Fibroblast of skin of left quadriceps (primary cell): ENCODE measurements around the gene RRP1B.

Source experiments
- DNase-seq, 2 experiments: peaks; one replicate each; pipeline ENCODE4 v3.0.0-alpha.2; 2013; ENCODE audit warnings: low read depth in 2 of 2

Gene RRP1B

DNA sequence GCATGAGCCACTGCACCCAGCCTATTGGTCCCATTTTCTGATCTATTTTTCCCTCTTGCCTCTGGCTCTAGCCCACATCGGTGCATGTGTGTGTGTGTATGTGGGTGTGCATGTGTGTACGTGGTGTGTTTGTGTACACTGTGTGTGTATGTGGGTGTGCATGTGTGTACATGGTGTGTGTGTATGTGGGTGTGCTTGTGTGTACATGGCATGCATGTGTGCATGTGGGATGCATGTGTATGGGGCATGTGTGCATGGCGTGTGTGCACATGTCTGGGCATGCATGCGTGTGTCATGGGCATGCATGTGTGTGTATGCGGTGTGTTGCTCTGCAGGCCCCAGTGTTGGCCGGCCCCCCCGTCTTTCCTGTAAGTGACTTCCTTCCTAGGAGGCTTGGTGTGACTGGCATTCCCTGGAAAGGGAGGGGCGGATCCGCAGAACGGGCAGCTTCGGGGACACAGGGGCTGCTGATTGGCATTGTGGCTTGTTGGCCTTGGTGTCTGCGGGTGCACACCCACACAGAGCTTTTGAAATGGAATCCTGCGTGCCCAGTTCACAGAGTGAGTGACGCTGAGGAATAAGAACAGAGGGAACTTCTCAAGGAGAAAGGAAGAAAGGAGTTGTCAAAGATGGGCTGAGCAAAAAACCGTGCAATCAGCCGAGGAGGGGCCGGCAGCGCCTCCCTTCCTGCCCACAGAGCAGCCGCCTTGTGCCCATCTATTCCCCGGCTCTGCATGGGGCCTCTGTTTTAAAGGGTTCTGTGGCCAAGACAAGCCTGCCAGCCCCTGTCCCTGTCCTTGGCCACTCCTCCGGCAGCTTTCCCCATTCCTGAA, 67.5 kb downstream of the RRP1B start:
- no peak for DNase-seq

DNA sequence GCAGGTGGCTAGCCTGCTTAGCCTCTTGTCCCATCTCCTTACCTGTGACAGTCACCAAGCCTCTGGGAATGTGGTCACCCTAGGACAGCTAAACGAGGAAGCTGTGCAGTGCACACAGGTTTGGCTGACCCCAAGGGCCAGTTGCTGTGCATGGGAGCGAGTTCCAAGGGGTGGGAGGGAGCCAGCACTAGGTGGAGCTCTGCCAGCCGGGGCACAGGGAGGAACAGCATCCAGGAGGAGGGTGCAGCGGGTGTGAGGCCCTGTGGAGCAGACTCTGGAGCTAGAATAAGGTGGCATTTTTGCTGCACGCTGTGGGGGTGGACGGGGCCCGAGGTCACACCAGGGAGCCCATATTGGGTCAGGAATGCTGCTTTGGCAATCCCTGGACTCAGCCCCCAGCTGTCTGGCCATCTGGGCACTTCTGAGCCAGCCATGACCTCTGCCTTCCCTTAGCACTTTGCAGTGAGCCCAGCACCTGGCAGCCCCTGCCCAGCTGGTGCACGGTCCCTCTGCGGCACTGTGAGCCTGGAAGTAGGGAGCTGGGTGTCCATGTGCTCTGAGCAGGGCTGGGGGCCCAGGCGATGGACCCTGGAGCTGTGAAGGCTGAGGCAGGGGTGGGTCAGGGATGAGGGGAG, 68.3 kb downstream of the RRP1B start:
- no peak for DNase-seq

DNA sequence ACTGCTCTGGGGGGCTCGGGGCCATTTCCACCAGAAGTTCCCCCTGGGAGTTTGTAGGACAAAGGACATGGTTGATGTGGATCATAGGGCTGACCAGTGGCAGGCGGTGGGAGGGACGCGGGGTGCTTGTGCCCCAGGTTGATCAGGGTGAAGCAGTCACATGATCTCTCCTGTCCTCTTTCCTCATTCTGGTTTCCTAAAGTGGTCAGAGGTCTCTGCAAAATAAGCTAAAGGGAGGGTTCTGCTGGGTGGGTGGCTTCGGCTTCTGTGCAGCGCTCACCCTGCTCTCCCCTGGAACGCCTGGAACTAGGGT, 68.8 kb downstream of the RRP1B start:
- DNase-seq: no peak

DNA sequence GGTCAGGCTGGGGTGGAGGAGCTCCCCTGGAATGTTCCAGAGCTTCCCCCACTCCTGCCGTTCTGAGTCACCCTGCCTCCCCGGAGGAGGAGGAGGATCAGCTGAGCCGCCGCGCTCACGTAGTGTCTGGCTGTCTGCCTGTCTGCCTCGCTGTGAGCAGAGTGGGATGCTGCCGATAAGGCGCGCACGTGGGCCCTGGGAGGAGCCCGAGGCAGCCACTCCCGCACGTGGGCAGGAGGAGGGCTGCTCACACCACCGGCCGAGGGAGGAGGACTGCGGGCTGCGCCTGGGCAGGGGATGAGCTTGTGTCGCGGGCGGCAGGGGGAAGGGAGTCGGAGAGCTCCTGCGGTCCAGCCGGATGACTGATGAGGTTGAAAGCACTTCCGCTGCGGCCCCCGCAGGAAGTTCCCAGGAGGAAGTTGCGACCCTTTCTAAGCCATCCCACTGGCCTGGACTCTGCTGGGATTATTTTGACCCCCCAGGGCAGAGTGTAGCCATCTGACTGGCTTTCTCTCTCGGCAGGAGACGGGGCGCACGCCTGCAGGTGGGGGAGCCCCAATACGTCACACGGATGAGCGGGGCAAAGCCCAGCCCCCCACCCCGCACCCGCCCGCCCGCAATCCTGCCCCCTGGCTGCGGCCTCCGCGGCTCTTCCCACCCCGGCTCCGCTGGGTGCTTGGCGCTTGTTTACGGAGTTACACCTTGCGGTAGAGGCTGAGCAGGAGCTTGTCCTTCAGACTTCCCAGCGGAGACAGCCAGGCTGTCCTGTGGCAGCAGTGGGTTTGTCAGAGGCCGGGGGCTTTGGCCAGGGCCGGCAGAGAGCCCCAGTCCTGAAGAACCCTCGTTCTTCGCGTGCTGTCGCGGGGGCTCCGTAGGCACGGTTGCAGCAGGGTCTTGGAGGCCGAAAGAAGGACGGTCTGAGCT, 69.4 kb downstream of the RRP1B start:
- peak; percentile 93 to 95 for DNase-seq

DNA sequence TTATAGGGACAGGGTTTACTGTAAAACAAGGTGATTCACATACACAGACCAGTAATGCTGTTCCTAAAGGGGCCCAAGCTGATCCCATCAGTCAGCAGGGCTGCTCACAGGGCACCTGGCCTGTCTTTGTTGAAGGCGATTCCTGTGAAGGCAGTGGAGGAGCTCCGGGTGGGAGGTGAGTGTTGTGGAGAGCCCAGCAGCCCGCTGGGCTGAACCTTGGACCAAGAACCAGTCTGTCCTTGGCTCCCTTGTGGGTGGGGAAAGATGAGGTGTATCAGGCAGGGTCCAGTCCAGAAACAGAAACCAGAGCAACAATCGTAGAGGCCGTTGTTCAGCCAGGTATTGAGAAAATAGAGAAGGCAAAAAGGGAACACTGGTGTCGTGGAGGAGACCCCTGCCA, 72.1 kb downstream of the RRP1B start:
- DNase-seq: no peak

DNA sequence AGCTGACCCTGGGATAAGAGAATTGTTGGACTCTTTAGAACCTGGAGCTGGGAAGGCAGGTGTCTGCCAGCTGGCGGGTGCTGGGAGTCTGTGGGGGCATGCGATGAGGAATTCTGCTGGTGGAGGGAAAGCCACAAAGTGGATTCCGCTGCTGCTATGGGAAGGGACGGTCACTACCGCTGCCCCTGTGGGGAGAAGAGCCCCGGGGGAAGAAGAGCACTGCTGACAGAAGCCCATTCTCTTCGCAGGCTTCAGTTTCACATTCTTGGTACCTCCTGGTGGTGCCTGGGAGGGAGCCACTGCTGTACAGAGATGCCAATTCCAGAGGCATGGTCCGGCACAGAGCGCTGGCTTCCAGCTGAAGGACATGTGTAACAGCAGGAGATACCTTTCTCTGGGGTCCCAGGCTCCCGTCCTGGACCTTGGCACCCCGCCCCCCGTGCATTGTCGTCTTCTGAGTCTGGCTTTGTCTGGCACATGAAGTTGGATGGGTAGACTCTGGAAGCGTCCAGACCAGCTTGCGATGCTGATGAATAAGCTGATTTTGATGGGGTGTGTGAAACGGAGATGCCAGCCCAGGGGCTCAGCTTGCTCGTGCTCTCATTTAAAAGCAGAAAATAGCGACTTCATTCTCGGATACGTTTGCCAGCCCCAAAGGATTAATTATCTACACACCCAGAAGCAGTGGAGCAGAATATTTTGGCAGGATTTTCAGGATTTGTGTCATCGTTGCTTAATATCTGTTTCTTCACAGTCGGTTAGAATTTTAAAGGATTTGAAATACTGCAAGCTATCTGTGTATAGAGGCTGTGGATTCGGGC, 72.7 kb downstream of the RRP1B start:
- no peak for DNase-seq

DNA sequence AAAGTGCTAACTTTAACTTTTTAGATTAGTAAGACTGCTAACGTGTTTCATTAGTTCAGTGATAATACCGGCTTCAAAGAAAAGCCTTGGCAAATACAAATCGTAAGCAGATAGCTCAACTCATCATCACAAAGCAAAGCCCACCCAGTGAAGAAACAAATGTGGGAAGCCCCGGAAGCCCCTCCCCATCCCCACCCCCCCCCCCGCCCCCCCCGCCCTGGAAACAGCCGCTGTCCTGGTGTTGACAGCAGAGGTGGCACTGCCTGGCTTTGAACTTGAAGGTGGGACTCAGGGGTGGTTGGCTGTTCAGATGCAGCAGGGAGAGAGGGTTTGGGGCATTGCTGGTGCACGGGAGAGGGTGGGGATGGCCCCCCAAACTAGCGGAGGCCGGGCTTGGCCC, 73.7 kb downstream of the RRP1B start:
- DNase-seq: no peak

DNA sequence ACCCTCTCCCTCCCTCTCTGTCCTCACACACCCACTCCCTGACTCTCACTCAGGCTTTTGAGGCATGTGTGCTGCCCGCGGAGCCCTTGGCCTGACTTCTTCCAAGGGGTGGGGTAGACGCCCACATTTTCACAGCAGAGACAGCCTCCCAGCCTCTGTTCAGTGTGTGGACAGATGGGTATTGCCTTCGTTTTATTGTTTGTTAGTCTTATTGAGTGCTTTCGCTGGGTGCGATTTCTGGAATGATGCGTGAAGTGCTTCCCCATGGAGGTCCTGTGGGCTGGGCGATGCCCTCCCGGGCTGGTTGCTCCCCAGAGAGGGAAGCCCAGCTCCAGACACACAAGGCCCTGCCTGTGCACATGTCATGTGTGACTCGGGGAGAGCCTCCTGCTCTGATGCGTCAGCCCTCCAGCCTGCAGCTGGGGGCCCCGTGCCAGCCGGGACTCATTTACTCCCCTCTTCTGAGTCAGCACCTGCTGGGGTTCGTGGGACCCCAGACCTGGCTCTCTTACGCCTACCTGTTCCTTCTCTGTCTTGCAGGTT, 74.2 kb downstream of the RRP1B start:
- DNase-seq: no peak

DNA sequence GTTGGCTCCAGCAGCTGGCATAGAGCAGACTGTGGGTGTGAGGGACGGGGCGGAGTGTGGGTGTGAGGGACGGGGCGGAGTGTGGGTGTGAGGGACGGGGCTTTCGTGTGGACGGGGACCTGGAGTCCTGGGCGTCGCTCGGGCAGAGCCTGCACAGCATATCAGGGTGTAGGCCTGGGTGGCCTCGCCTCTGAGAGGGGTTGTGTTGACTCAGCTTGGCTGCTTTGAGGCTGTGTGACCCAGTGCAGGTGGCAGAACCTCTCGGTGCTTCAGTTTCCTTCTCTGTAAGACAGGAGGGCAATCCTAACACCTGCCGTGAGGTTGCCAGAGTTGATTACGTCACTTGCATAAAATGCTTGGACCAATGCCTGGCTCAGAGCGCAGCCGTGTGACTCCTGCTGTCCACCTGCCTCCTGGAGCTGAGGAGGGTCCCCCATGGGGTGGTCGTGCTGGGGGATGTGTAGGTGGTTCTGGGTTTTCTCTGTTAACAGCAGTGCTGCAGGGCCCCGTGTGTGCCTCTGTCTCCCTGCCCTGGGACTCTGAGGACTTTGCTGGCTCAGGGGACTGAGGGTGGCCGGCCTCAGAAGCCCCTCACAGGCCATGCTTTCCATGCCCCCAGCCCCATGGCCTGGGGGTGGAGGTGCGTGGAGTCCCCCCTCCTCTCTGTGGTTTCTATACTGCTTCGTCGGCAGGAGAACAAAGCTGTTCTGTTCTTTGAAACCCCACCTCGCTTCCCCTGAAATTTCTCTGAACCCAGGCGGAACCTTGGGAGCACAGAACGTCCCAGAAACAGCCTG, 75.0 kb downstream of the RRP1B start:
- no peak for DNase-seq

DNA sequence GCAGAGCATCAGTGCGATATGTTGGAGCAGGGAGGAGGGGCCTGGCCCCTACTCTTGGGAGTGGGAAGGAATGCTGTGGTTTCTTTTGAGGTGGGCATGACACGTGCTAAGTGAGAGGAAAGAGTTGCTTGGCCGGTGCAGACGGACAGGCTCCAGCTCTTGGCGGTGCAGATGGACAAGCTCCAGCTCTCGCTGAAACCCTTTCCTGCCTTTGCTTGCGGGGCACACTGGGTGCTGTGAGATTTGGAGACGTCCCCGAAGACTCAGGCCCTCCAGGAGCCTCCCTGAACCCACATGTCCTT, 75.5 kb downstream of the RRP1B start:
- DNase-seq: peak in 1 of 2 experiments; percentile 31

DNA sequence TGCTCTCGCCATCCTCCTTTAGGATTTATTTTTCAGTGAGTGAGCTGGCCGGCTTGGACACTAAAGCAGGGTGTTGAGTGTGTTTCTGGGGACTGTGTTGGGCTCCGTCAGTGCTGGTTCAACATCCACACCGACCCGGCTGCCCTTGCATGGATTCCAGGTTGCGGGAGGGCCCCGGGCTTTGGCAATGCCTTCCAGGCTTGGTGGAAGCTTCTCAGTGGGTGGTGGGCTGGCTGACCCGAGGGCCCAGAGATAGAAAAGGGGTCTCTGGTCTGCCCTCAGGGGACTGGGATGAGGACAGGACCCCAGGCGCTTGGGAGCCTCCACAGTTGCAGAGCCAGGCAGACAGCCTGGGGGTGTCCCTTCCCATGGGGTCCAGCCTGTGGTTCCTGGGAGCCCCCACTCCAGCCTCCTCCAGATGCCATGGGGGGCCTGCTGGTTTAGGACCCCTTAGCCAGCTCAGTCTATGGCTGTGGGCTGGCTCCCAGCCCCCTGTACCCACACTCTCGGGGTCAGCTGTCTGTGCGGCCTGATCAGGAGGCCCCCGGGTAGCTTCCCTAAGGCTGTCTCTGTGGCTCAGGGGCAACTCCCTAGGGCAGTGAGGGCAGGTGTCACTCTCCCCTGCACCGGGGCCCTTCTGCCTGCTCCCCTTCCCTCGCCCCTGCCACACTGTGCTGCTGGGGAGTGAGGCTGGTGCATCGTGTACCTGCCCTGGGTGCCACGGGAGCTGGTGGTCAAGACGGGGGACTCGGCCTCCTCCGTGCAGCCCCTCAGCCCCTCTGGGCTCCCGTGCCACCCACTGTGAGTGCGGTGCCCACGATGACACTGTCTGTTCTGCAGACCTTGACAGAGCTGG, 76.1 kb downstream of the RRP1B start:
- no peak for DNase-seq

DNA sequence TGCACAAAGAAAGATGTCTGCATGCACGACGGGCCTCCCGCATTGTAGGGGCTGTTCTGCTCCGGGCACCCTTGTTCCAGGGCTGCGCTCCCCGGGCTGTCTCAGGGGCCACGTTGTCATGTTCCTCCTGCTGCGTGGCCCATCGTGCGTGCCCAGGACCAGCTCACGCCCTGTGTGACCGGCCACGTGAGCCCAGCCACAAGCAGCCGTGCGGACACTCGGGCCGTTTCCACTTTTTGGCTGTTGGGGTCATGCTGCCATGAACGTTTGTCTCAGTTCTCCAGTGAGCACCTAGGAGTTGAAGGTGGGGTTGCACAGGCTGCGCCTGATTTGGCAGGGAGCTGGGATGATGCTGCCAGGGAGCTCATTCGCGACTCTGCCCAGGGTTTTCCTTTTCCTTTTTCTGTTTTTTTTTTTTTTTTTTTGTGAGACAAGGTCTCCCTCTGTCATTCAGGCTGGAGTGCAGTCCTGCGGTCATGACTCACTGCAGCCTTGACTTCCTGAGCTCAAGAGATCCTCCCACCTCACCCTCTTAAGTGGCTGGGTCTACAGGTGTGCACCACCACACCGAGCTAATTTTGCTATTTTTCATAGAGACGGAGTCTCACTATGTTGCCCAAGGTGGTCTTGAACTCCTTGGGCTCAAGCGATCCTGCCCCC, 77.0 kb downstream of the RRP1B start:
- no peak for DNase-seq

DNA sequence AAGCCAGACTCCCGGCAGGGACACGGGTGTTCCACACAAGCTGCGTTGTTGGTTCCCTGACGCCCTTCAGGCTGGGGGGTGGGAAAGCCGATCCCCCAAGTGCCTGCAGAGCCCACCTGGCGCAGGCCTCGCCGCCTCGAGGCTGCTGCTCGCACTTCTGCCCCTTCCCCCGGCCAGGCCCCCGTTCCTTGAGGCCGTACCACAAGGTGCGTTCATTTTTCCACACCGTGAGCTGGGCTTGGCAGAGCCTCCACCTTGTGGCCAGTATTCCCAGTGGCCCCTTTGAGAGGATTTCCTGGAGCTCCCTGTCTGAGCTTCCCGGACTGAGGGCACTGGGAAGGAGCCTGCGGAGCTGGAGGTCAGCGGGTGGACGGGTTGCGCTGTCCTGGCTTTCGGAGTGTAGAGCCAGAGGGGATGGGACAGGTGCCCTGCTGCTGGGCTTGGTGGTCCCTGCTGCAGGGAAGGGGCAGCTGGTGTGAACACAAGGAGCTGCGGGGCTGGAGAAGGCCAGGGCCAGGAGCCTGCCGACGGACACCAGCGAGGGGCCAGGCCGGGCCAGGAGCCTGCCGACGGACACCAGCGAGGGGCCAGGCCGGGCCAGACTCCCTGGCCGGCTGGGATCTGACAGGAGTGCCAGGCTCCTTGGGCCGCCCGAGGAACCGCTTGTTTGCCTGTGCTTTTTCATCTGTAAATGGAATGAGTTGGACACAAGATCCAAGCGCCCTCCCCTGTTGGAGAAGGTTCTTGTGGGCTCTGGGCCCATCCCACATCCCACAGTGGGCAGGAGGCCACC, 78.0 kb downstream of the RRP1B start:
- DNase-seq: no peak

DNA sequence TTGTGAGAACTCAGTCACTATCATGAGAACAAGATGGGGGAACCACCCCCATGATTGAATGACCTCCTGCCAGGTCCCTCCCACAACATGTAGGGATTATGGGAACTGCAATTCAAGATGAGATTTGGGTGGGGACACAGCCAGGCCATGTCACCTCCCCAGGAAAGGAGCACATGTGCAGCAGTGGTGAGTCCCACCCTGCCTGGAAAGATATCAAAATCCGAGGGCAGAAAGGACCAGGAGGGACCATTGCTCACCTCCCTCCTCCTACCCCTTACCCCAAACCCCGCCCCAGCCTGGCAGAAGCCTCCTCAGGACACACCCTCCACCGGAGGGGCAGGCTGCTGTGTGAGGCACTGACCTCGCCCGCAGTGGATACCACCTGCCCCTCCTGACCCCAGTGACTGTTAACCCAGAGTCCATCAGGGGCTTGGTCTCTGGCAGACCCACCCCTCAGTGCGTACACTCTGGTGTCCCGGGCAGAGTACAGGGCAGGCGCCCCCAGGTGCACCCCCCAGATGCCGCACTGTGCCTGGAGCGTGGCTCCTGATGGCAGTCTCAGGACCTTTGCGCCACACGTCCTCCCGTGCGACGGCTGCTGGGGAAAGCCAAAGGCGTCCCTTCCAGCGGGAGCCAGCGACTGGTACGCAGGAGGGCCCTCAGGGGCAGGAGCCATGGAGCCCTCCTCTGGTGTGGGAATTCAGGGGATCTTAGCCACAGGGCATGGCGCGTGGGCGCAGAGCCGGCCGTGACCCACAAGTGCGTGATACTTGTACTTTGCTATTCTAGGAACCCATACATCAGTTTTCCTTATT, 80.5 kb downstream of the RRP1B start:
- DNase-seq: no peak

DNA sequence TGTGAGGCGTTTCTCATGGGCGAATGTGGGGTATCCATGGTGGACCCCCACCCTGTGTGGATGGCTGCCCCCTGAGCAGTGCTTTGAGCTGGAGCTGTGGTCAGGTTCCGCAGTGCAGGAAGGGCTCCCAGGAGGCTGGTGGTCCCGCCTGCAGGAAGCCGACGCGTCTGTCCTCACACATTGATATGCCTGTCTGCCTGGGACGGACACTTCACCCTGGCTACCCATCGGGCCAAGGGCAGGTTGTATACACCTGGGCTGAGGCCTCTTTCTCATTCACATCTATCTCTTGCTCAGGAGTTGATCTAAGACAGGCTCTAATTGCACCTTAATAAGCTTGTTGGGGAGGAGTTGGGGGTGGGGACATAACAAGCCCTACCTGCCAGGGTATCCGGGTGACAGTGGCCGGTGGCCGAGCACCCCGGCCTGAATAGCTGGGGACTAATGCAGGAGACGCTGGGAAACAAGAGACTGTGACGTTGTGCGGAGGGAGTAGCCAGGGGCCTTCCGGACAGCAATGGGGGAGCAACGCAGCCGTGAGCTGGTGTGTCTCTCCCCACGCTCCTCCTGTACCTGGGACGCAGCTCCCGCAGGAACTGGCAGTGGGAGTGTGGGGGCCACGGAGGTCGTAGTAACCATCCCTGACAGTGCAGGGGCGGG, 81.3 kb downstream of the RRP1B start:
- DNase-seq: peak in 1 of 2 experiments; percentile 30

DNA sequence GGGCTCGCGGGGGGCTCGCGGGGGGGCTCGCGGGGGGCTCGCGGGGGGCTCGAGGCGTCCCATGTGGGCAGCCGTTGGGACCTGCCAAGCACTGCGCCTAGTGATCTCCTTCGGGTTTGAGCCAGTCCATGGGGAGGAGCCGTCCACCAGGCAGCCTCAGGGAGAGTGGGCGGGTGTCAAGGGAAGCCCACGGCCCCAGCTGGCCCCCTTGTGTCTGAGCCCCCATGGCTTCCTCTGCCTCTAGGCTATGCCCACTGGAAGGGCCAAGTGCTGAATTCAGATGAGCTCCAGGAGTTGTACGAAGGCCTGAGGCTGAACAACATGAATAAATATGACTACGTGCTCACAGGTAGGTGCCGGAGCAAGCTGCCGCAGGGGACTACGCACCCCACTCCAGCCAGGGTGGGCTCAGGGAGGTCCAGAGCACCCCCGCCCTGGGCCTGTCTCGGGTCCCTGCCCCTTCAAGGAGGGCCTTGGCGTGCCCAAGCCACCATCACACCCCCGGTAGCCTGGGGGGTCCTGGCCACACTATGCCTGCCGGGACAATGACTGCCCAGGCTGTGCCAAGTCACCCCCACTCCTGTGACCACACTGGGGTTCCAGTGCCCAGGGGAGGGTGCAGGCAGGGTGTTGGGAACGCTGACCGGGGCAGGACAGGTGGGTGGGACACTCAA, 82.2 kb downstream of the RRP1B start:
- no peak for DNase-seq
